Mesodermal cell (in vitro differentiated cells): ENCODE results near the gene GNRH2.

Source experiments
- H3K27ac ChIP-seq: 2 replicates; pipeline ENCODE4 v1.7.0; 2013; ENCODE audit warnings: mild to moderate bottlenecking, low read depth, low read length, moderate library complexity; ENCODE audit not compliant: severe bottlenecking
- H3K36me3 ChIP-seq: 2 replicates; pipeline ENCODE4 v1.7.1; 2013; ENCODE audit warnings: mild to moderate bottlenecking, low read length, moderate library complexity; ENCODE audit not compliant: control insufficient read depth, insufficient read depth
- H3K4me1 ChIP-seq: one replicate; pipeline ENCODE4 v1.7.1; 2013; ENCODE audit warnings: mild to moderate bottlenecking, low read length; ENCODE audit not compliant: insufficient read depth, control insufficient read depth, poor library complexity, severe bottlenecking
- H3K4me3 ChIP-seq: 2 replicates; pipeline ENCODE4 v1.7.0; 2013; ENCODE audit warnings: low read length, control low read depth, mild to moderate bottlenecking; ENCODE audit not compliant: insufficient read depth, poor library complexity, severe bottlenecking; ENCODE audit errors: extremely low read depth
- H3K9me3 ChIP-seq: 2 replicates; pipeline ENCODE4 v1.7.1; 2013; ENCODE audit warnings: mild to moderate bottlenecking, low read length, moderate library complexity; ENCODE audit not compliant: control insufficient read depth
- WGBS, 2 experiments: methylation state at CpG; one replicate each; pipeline ENCODE4 v1.1.5; 2013; ENCODE audit warnings: missing lambda C conversion rate in 2 of 2; ENCODE audit not compliant: insufficient coverage in 2 of 2; 5-methylcytosine and 5-hydroxymethylcytosine counted together

GNRH2 gene

DNA sequence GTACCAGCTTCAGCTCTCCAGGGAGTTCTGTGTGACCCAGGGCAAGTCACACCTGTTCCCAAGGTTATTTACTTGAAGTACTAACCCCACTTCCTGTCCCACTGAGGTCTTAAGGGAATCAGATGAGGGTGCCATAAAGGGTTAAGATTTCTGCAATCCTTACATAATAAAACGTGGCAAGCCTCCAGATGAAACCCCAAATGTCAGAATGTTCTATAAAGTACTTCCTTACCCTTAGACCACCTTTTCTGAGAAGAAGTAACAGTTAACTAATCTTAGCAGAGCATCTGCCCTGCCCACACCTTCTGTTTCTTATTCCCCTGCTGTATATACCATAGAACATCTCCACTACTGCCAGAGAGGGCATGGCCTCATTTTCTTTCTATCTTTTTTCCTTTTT lies 47.1 kb downstream of the GNRH2 start:
- WGBS, 2 experiments, result no CpG with 5 or more reads among the region's 1 CpG
- H3K9me3 ChIP-seq, result no peaks in the 10 kb centered on the region
- no peak overlapping the region for H3K27ac ChIP-seq

DNA sequence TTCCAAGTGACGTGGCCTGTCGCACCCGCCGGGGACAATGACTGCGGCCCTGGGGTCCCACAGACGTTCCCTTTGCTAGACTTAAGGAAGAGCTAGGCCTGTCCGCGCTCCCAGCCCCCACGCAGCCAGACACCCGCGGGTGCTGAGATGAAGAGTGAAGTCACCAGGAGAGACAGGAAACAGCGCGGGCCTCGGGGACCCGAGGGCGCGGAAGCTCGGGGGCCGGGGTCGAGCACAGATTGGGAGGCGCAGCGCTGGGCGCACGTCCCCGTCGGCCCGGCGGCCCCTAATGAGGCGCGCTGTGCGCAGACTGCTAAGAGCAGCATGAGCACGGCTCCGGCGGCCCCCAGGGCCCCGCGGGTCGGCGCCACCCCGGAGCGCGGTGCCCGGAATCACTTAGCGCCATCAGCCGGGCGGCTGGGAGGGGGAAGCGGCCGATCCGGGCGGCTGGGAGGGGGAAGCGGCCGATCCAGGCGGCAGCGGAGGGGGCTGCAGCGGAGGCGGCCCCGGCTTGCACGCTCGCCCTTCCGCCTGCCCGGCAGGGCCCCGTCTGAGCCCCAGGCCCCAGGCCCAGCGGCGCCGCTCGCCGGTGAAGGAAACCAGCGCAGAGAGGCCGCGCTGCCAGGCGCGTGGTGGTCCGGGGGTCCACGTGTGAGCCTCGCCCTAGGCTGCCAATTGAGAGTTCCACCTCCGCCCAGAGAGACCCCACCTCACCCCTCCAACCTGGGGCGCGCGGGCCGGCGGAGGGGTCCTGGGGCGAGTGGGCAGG lies 49.4 kb downstream of the GNRH2 start:
- Histone ChIP-seq H3K4me3 (peak overlapping the region; percentile 12), H3K36me3 (no peaks in the 10 kb centered on the region), H3K27ac (no peak overlapping the region), H3K4me1 (peaks cover 10% of the 10 kb centered on the region), H3K9me3 (no peaks in the 10 kb centered on the region)
- 31 to 39% methylated on average over 50 to 62 of the region's 81 CpGs for WGBS, 2 experiments

More for the DNA sequence above, 47.1 kb downstream of the GNRH2 start:
- H3K36me3 ChIP-seq, result no peaks in the 10 kb centered on the region
- peaks cover 10% of the 10 kb centered on the region for H3K4me1 ChIP-seq
- H3K4me3 ChIP-seq, result no peak overlapping the region

DNA sequence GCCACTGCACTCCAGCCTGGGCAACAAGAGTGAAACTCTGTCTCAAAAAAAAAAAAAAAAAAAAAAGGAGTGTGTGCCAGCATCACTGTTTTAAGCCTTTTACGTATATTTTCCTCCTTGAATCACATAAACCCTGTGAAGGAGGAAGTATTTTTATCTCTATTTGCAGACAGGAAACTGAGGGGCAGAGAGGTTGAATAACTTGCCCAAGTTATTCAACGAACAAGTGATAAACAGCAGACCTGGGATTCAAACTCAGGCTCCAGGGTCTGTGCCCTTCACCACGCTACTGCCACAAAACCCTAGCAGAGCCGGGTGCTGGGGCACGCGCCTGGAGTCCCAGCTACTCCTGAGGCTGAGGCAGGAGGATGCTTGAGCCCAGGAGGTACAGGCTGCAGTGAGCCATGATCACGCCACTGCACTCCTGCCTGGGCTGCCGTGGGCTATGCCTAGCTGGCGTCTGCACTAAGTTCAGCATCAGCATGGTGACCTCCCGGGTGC lies 50.5 kb downstream of the GNRH2 start:
- no peak overlapping the region for H3K27ac ChIP-seq
- no peaks in the 10 kb centered on the region for H3K9me3 ChIP-seq
- H3K36me3 ChIP-seq, result no peaks in the 10 kb centered on the region
- H3K4me3 ChIP-seq, result no peak overlapping the region
- H3K4me1 ChIP-seq, result peaks cover 10% of the 10 kb centered on the region
- WGBS, 2 experiments, result 98% methylated on average over 9 of the region's 10 CpGs

DNA sequence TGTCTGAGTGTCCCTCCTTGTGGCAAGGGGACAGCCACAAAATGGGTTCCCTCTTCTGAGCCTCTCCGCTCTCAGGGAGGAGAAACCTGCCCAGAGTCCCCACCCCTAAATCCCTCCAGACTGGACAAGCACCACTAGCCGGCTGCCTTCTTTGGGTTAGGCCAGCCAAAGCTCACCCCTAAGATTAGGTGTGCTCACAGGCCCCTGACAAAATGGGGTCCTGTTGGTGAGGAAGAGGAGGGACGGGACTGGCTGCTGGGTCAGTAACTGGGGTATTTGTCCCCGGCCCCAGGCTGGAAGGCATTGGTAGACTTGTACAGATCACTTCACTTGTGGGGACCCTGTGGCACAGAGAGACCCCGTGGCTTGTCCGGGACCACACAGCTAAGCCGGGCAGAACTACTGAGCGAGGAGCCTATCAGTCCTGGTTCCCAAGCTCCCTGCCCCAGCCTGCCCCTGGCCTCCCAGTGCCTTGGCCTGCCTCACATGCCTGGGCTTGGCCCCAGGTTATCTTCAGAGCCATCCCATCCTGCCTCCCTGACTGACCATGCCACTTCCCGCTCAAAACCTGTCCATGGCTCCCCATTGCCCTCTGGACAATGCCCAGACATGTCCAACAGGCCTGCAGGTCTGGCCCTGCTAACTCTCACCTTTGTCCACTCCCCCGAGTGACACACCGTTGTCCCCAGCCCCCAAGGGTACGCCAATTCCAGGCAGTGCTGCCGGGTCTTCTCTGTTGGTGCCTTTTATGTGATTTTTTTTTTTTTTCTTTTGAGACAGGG lies 51.6 kb downstream of the GNRH2 start:
- Histone ChIP-seq H3K27ac (no peak overlapping the region), H3K36me3 (no peaks in the 10 kb centered on the region), H3K4me1 (peaks cover 10% of the 10 kb centered on the region), H3K9me3 (no peaks in the 10 kb centered on the region), H3K4me3 (no peak overlapping the region)
- 97 to 98% methylated on average over 11 of the region's 13 CpGs for WGBS, 2 experiments
